Daoy (cell line): ENCODE data around the gene EPN1. TPM values are rescaled to one million over a fixed set of nuclear protein-coding genes. Genes with fewer than 3 reads are reported as not detected.

Experiments
- DNase-seq: peaks from one replicate; pipeline ENCODE4 v3.0.0-alpha.2; 2015; ENCODE audit warnings: low read depth
- total RNA-seq: library from RNA; depleted of rRNA; stranded (reverse); fragments of >200 nt; shearing (Covaris generic); gene quantifications from 2 replicates; pipeline ENCODE4 v1.2.3, GENCODE V29; 2014; rRNA removed

Gene EPN1
- 25.3 and 26.6 TPM in 2 replicates for total RNA-seq

DNA sequence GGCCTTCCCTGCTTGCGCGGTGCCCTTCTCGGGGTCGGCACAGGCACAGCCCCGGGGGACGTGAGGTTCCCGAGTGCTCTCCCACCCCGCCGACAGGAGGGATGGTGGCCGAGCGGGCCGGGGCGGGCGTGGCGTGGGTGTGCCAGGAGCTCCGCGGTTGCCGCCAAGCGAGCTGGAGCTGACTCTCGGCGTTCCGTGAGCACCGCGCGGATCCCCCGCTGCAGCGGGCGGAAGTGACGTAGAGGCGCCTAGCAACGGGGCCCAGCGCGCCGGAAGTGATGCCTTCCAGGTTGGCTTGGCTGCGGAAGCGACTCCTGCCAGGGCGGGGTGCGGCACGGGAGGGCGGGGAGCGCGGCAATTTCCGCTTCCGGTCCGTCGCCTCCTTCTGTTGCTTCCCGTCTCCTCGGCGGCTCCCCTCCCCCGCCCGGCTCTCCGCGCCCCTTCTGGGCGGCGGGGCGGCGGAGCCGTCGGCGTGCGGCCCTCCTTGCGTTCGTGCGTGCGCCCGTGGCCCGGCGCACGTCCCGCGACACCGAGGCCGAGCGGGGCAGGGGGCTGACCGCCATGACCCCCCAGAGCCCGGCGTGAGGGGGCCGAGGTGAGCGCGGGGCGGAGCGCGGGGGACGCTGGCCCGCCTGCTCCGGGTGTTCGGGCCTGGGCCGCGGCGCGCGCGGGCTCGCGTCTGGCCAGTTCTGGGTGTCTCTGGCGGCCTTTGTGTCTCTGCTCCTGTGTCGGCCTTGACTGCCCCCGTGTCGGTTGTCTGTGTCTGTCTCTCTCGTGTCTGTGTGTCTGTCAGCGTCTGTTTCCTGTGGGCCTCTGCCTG, at the start of gene EPN1:
TSS of gene EPN1 (plus strand) at position 386 of the 820 bp plus-strand sequence. CDS start 3,402 bp downstream, outside the sequence.
- DNase-seq = peak; percentile 99

GRCh38 chr19:55626350-55626749, 48.7 kb upstream of the EPN1 start:
- no peak for DNase-seq

DNA sequence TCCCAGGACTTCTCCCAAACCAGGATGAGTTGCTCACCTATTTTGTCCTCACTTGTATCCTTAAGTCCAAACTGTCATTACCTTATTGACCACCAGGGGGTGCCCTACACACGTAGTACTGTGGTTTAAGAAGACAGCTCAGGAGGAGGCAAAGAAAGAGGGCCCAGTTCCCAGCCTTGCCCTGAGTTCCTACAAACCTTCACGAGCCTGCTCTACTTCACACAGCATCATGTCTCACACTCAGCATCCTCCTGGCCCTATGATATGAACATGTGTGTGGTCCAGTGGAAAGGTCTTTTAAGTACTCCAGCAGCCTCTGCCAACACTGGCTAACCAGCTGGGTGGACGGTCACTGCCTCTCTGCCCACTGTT, 42.6 kb upstream of the EPN1 start:
- DNase-seq = peak; percentile 87

DNA sequence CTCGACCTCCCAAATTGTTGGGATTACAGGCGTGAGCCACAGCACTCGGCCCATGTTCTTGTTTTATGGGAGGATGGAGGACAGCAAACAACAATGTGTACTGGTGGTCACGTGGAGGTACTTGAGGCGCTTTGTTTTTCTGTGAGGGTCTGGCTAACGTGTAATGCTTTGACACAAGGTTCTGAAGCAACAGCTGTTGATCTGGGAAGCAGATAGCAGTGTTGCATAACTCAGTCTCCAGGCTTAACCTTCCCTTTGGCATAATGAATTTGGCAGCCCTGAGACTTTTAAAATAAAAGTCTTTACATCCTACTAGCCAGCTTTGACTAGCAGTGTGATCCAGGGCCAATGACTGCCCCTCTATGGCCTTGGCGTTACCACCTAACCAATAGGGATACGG, 41.2 kb upstream of the EPN1 start:
- no peak for DNase-seq

DNA sequence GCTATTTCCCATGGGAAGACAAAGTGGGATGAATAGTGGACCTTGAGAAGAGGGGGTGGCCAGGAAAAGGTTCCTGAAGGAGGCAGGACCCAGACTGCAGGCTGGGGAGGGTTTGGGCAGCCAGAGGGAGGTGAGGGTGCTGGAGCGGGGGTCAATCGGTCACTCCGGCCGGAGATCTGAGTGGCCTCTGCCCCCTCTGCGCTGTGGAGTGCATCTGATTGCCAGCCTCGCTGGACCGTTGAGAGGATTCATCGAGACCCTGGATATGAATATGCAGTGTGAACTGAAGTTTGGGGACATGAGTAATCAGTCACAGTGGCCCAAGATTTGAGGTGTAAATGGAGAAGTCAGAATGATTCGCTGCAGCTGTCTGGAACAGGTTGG, 39.7 kb upstream of the EPN1 start:
- DNase-seq = no peak

GRCh38 chr19:55635856-55636440, 39.1 kb upstream of the EPN1 start:
- DNase-seq = no peak

DNA sequence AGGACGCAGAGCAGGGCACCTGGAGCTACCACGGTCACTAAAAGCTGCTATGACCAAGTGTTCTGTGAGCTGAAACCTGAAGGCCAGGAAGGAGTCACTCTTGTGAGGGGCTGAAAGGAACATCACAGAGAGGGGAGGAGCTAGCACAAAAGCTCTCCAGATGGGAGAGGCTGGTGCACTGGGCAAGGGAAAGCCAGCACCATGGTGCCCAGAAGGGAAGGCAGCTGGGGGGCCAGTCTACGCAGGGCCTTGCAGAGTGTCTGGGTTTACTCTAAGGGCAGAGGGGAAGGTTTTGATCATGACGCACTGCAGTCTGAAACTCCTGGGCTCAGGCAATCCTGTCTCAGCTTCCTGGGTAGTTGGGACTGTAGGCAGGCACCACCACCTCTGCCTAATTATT, 38.3 kb upstream of the EPN1 start:
- no peak for DNase-seq

GRCh38 chr19:55637534-55637933, 37.5 kb upstream of the EPN1 start:
- no peak for DNase-seq

DNA sequence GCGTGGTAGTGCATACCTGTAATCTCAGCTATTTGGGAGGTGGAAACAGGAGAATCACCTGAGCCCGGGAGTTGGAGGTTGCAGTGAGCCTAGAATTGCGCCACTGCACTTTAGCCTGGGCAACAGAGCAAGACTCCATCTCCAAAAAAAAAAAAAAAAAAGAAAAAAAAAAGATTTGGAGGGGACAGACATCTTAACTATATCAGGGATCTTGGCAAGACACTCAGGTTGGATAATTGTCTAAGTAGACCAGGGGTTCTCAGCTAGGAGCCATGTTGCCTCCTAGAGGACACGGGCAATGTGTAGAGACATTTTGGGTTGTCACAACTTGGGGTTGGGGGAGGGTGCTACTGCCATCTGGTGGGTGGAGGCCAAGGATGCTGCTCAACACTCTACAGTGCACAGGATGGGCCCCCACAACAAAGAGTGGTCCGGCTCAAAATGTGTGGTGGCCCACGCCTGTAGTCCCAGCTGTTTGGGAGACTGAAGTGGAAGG, 36.1 kb upstream of the EPN1 start:
- DNase-seq = peak; percentile 49

GRCh38 chr19:55640043-55640576, 34.9 kb upstream of the EPN1 start:
- no peak for DNase-seq

DNA sequence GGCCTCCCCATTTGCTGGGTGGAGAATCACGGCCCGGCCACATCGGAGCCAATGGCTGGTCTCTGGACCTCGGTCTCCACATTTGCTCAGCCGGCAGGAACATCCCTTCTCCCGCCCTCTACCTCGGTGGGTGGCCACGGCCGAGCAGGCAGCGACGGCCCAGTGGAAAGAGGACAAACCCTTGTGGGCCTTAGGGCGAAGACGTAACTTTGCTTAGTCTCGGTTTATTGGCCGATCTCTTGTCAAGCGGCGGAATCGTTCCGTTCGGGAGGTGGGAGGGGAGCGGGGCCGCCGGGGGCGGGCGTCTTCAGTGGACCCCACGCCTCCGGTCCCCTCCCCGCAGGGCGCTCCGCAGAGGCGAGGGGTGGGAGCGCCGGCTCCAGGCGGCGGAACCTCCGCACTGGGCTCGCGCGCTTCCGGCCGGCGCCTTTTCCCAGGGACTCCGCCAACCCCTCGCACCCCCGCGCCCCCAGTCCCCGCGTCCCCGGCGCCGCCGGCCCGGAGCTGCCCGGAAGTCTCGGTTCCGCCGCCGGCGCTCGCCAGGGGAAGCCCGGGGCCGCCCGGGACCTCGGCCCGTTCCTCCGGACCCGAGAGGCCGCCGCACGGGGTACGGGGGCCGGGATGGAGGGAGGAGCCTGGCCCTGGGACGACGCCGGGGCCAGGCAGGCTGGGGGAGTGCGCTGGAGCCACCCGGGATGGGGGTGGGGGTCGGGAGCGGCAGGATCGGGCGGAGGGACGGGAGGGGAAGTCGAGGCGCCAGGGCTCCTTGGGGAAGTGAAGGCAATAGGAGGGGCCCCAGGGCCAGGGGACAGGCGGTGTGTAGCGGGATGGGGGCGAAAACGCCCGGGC, 34.2 kb upstream of the EPN1 start, which contains the start of gene ZNF580:
TSS of gene ZNF580 (plus strand) at position 426 of the 849 bp plus-strand sequence. CDS start 1,507 bp downstream, outside the sequence.
- DNase-seq = peak; percentile 76

- DNase-seq = no peak
These were observed 33.4 kb upstream of the EPN1 start for GRCh38 chr19:55641426-55642152.

- peak; percentile 48 for DNase-seq
These were observed 32.6 kb upstream of the EPN1 start for GRCh38 chr19:55642153-55643002.

GRCh38 chr19:55643003-55643886, 31.8 kb upstream of the EPN1 start, which contains the start of gene ZNF581:
ZNF581 (plus strand) TSS chr19:55643649; CDS start chr19:55644572, 923 bp downstream.
- peak; percentile 82 for DNase-seq

GRCh38 chr19:55643887-55644176, 31.2 kb upstream of the EPN1 start:
- no peak for DNase-seq

GRCh38 chr19:55644191-55644833, 30.7 kb upstream of the EPN1 start:
- DNase-seq = no peak

GRCh38 chr19:55644842-55645511, 30.0 kb upstream of the EPN1 start:
- DNase-seq = no peak

DNA sequence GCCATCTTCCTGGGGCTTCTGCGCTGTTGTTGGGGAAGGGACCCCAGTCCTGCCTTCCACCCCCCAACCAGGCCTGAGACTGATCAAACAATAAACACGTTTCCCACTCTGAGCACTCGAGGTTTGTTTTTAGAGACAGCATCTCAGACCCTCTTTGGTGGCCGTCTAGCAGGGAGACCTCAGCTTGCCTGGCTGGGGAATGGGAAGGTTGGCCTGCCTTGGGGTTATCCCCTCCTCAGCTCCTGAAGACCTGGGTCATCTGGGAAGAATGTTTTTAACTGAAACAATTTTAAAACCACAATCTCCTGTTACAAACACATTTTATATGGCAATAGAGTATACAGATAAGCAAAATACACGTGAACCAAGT, 29.5 kb upstream of the EPN1 start:
- no peak for DNase-seq
